Measurements from ENCODE around the gene IGLON5.

DNA sequence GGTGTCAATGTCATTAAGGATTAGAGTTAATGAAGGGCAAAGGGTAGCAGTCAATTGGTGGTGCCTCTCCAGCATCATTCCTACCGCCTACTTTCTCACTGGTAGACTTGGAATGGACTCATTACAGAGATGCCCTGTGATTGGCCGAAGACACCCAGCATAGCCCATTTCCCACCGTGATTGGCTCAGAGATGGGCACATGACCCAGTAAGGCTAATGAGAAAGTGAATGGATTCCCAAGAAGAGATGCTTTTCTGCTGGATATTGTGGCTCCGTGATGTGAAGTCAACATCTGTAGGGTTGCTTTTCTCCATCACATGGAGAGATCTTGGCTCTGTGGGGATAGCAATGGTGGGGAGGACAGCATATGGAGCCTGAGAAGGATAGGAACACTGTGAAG, 18.9 kb downstream of the IGLON5 start:
- TF ChIP-seq ELF4 (IDR thresholded peaks at IDR 0.05) (no peak), TARDBP (IDR thresholded peaks at IDR 0.05) (no peak), SP1 (IDR thresholded peaks at IDR 0.05) (no peak), SUZ12 (IDR thresholded peaks at IDR 0.05) (no peak), FOXA1 (IDR thresholded peaks at IDR 0.05) (no peak), HDGF (IDR thresholded peaks at IDR 0.05; ENCODE audit: borderline replicate concordance) (no peak), ZNF384 (IDR thresholded peaks at IDR 0.05) (no peak)
- TF ChIP-seq, protein P1, sequence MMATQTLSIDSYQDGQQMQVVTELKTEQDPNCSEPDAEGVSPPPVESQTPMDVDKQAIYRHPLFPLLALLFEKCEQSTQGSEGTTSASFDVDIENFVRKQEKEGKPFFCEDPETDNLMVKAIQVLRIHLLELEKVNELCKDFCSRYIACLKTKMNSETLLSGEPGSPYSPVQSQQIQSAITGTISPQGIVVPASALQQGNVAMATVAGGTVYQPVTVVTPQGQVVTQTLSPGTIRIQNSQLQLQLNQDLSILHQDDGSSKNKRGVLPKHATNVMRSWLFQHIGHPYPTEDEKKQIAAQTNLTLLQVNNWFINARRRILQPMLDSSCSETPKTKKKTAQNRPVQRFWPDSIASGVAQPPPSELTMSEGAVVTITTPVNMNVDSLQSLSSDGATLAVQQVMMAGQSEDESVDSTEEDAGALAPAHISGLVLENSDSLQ (IDR thresholded peaks at IDR 0.05), result no peak
